Stimulated activated CD4-positive, alpha-beta T cell treated with anti-CD3 and anti-CD28 coated beads, Interleukin-15, amount 100 ng/mL, for 1 hour (primary cell): ENCODE data around the gene TCTN1.

Experiments
- DNase-seq, 2 donors: peaks; one replicate each; pipeline ENCODE4 v3.0.0-alpha.2; 2020; ENCODE audit warnings: low read depth in 1 of 2, low spot score in 1 of 2

The TCTN1 gene

GRCh38 chr12:110677982-110678381 lies 64.1 kb downstream of the TCTN1 start:
- no peak for DNase-seq

- no peak for DNase-seq
These were observed 65.3 kb downstream of the TCTN1 start for GRCh38 chr12:110679201-110679600.

GRCh38 chr12:110680032-110680431 lies 66.1 kb downstream of the TCTN1 start:
- no peak for DNase-seq

- DNase-seq: no peak
These were observed 70.0 kb downstream of the TCTN1 start for GRCh38 chr12:110683888-110684287.

GRCh38 chr12:110684312-110684836 lies 70.4 kb downstream of the TCTN1 start:
- no peak for DNase-seq

GRCh38 chr12:110686294-110686903 lies 72.5 kb downstream of the TCTN1 start:
- DNase-seq: no peak

- DNase-seq: no peak
These were observed 73.7 kb downstream of the TCTN1 start for GRCh38 chr12:110687396-110688169.

GRCh38 chr12:110688446-110689280 lies 74.7 kb downstream of the TCTN1 start, which contains the start of gene HVCN1:
Gene HVCN1 (minus strand): TSS chr12:110689115. CDS start chr12:110683245, 5,870 bp downstream.
- no peak for DNase-seq

GRCh38 chr12:110689281-110690126 lies 75.6 kb downstream of the TCTN1 start:
- peak in 1 of 2 donors; percentile 22 for DNase-seq

- DNase-seq: no peak
These were observed 76.2 kb downstream of the TCTN1 start for GRCh38 chr12:110690127-110690430.

GRCh38 chr12:110693731-110694130 lies 79.8 kb downstream of the TCTN1 start:
- DNase-seq: no peak

- DNase-seq: no peak
These were observed 80.5 kb downstream of the TCTN1 start for GRCh38 chr12:110694330-110694901.

- no peak for DNase-seq
These were observed 82.4 kb downstream of the TCTN1 start for GRCh38 chr12:110696283-110696682.

GRCh38 chr12:110697236-110697635 lies 83.3 kb downstream of the TCTN1 start:
- no peak for DNase-seq

- peak; percentile 52 to 59 for DNase-seq
These were observed 84.4 kb downstream of the TCTN1 start for GRCh38 chr12:110698171-110698902.
